ENCODE results near the gene CRYL1. TPM values are rescaled to one million over a fixed set of nuclear protein-coding genes. Genes with fewer than 3 reads are reported as not detected.

Gene CRYL1
- total RNA-seq, 1 experiment from 2014 or later, result 13.4 TPM

- no peaks in the 10 kb centered on the region for H3K9me3 ChIP-seq (ENCODE audit: control insufficient read depth, insufficient read depth, low read depth, low read length)
- H3K36me3 ChIP-seq (ENCODE audit: control insufficient read depth, insufficient read depth, low read length), result no peaks in the 10 kb centered on the region
- H3K27ac ChIP-seq (ENCODE audit: low read length), result no peak overlapping the region
- intact Hi-C loops (cut with micrococcal nuclease; ENCODE audit: unreplicated experiment), result no loop called here
- no peak for TF ChIP-seq REST (IDR thresholded peaks at IDR 0.05; ENCODE audit: insufficient read depth in 1 of 2, low read depth in 2 of 2, low read length in 1 of 2)
- TF ChIP-seq TCF7L2 (IDR thresholded peaks at IDR 0.05; ENCODE audit: low read depth, low read length), result no peak
- TF ChIP-seq SIN3A (IDR thresholded peaks at IDR 0.05; ENCODE audit: borderline replicate concordance, insufficient read depth, low read depth, low read length), result no peak
- no peak for TF ChIP-seq POLR2AphosphoS5 (IDR thresholded peaks at IDR 0.05; ENCODE audit: low read depth, low read length)
- no peak for TF ChIP-seq CTCF (IDR thresholded peaks at IDR 0.05)
- ChIA-PET CTCF (no interaction called here), POLR2A (no interaction called here)
- no peak overlapping the region for H3K4me3 ChIP-seq (ENCODE audit: low read depth in 2 of 2, low read length in 2 of 2)
- in situ Hi-C loops (cut with HindIII; ENCODE audit: low pct_unique_long_range_greater_than_20kb, low sequenced_read_pairs), result no loop called here
- ATAC-seq (no peak), DNase-seq (ENCODE audit: low read depth, low spot score) (no peak)
- H3K27me3 ChIP-seq (ENCODE audit: control insufficient read depth, insufficient read depth, low read length), result no peaks in the 10 kb centered on the region
- BruUV-seq (replicated peaks), result no TSS peak
- H3K4me1 ChIP-seq (ENCODE audit: control insufficient read depth, insufficient read depth, low read length), result no peaks in the 10 kb centered on the region
Observed at GRCh38 chr13:20513466-20513995, 12.1 kb downstream of the CRYL1 start.

GRCh38 chr13:20512042-20512683 is 13.5 kb downstream of the CRYL1 start:
- intact Hi-C loops (cut with micrococcal nuclease; ENCODE audit: unreplicated experiment) (no loop called here), in situ Hi-C loops (cut with HindIII; ENCODE audit: low pct_unique_long_range_greater_than_20kb, low sequenced_read_pairs) (no loop called here)
- BruUV-seq (replicated peaks), result no TSS peak
- no peak for TF ChIP-seq SIN3A (IDR thresholded peaks at IDR 0.05; ENCODE audit: borderline replicate concordance, insufficient read depth, low read depth, low read length)
- TF ChIP-seq TCF7L2 (IDR thresholded peaks at IDR 0.05; ENCODE audit: low read depth, low read length), result no peak
- no peak for TF ChIP-seq POLR2AphosphoS5 (IDR thresholded peaks at IDR 0.05; ENCODE audit: low read depth, low read length)
- DNase-seq (ENCODE audit: low read depth, low spot score), result no peak
- ChIA-PET POLR2A (no interaction called here), CTCF (no interaction called here)
- Histone ChIP-seq H3K4me1 (ENCODE audit: control insufficient read depth, insufficient read depth, low read length) (no peaks in the 10 kb centered on the region), H3K27me3 (ENCODE audit: control insufficient read depth, insufficient read depth, low read length) (no peaks in the 10 kb centered on the region), H3K9me3 (ENCODE audit: control insufficient read depth, insufficient read depth, low read depth, low read length) (no peaks in the 10 kb centered on the region), H3K36me3 (ENCODE audit: control insufficient read depth, insufficient read depth, low read length) (no peaks in the 10 kb centered on the region), H3K4me3 (ENCODE audit: low read depth in 2 of 2, low read length in 2 of 2) (no peak overlapping the region), H3K27ac (ENCODE audit: low read length) (no peak overlapping the region)
- ATAC-seq, result no peak

GRCh38 chr13:20506696-20507095 is 19.0 kb downstream of the CRYL1 start:
- intact Hi-C loops (cut with micrococcal nuclease; ENCODE audit: unreplicated experiment), result no loop called here
- ATAC-seq (no peak), DNase-seq (ENCODE audit: low read depth, low spot score) (no peak)
- TF ChIP-seq POLR2AphosphoS5 (IDR thresholded peaks at IDR 0.05; ENCODE audit: low read depth, low read length) (no peak), SIN3A (IDR thresholded peaks at IDR 0.05; ENCODE audit: borderline replicate concordance, insufficient read depth, low read depth, low read length) (no peak), CTCF (IDR thresholded peaks at IDR 0.05) (no peak)
- in situ Hi-C loops (cut with HindIII; ENCODE audit: low pct_unique_long_range_greater_than_20kb, low sequenced_read_pairs), result no loop called here
- Histone ChIP-seq H3K4me1 (ENCODE audit: control insufficient read depth, insufficient read depth, low read length) (no peaks in the 10 kb centered on the region), H3K36me3 (ENCODE audit: control insufficient read depth, insufficient read depth, low read length) (no peaks in the 10 kb centered on the region), H3K27ac (ENCODE audit: low read length) (no peak overlapping the region), H3K4me3 (ENCODE audit: low read depth in 2 of 2, low read length in 2 of 2) (no peak overlapping the region), H3K9me3 (ENCODE audit: control insufficient read depth, insufficient read depth, low read depth, low read length) (no peaks in the 10 kb centered on the region), H3K27me3 (ENCODE audit: control insufficient read depth, insufficient read depth, low read length) (no peaks in the 10 kb centered on the region)
- ChIA-PET CTCF (no interaction called here), POLR2A (no interaction called here)
- BruUV-seq (replicated peaks), result no TSS peak

All from Panc1 (cell line).